ENCODE data around the gene SCP2D1. TPM values are rescaled to one million over a fixed set of nuclear protein-coding genes. Genes with fewer than 3 reads are reported as not detected.

SCP2D1 gene
- total and polyA plus RNA-seq, 9 of the 15 experiments (the other 6 are each of a cell fraction or from before 2014, with no cell fraction given): not detected

DNA sequence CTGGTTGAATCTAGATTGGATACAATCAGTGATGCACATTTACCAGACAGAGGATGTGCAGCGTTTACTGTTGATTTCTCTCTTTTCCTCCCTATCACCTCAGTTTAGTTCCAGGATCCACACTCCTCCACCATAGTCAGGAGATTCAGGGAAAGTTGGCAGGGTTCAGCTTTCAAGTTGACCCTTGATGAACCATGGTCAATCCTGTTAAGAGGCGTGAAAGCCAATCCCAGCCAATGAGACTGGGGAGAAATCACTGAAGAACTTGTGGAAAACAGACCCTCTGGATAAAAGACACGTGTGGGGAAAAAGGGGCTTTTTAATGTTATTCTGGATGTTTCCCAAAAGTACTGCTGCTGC lies 19.2 kb upstream of the SCP2D1 start (continued):
- TF ChIP-seq, protein P1, sequence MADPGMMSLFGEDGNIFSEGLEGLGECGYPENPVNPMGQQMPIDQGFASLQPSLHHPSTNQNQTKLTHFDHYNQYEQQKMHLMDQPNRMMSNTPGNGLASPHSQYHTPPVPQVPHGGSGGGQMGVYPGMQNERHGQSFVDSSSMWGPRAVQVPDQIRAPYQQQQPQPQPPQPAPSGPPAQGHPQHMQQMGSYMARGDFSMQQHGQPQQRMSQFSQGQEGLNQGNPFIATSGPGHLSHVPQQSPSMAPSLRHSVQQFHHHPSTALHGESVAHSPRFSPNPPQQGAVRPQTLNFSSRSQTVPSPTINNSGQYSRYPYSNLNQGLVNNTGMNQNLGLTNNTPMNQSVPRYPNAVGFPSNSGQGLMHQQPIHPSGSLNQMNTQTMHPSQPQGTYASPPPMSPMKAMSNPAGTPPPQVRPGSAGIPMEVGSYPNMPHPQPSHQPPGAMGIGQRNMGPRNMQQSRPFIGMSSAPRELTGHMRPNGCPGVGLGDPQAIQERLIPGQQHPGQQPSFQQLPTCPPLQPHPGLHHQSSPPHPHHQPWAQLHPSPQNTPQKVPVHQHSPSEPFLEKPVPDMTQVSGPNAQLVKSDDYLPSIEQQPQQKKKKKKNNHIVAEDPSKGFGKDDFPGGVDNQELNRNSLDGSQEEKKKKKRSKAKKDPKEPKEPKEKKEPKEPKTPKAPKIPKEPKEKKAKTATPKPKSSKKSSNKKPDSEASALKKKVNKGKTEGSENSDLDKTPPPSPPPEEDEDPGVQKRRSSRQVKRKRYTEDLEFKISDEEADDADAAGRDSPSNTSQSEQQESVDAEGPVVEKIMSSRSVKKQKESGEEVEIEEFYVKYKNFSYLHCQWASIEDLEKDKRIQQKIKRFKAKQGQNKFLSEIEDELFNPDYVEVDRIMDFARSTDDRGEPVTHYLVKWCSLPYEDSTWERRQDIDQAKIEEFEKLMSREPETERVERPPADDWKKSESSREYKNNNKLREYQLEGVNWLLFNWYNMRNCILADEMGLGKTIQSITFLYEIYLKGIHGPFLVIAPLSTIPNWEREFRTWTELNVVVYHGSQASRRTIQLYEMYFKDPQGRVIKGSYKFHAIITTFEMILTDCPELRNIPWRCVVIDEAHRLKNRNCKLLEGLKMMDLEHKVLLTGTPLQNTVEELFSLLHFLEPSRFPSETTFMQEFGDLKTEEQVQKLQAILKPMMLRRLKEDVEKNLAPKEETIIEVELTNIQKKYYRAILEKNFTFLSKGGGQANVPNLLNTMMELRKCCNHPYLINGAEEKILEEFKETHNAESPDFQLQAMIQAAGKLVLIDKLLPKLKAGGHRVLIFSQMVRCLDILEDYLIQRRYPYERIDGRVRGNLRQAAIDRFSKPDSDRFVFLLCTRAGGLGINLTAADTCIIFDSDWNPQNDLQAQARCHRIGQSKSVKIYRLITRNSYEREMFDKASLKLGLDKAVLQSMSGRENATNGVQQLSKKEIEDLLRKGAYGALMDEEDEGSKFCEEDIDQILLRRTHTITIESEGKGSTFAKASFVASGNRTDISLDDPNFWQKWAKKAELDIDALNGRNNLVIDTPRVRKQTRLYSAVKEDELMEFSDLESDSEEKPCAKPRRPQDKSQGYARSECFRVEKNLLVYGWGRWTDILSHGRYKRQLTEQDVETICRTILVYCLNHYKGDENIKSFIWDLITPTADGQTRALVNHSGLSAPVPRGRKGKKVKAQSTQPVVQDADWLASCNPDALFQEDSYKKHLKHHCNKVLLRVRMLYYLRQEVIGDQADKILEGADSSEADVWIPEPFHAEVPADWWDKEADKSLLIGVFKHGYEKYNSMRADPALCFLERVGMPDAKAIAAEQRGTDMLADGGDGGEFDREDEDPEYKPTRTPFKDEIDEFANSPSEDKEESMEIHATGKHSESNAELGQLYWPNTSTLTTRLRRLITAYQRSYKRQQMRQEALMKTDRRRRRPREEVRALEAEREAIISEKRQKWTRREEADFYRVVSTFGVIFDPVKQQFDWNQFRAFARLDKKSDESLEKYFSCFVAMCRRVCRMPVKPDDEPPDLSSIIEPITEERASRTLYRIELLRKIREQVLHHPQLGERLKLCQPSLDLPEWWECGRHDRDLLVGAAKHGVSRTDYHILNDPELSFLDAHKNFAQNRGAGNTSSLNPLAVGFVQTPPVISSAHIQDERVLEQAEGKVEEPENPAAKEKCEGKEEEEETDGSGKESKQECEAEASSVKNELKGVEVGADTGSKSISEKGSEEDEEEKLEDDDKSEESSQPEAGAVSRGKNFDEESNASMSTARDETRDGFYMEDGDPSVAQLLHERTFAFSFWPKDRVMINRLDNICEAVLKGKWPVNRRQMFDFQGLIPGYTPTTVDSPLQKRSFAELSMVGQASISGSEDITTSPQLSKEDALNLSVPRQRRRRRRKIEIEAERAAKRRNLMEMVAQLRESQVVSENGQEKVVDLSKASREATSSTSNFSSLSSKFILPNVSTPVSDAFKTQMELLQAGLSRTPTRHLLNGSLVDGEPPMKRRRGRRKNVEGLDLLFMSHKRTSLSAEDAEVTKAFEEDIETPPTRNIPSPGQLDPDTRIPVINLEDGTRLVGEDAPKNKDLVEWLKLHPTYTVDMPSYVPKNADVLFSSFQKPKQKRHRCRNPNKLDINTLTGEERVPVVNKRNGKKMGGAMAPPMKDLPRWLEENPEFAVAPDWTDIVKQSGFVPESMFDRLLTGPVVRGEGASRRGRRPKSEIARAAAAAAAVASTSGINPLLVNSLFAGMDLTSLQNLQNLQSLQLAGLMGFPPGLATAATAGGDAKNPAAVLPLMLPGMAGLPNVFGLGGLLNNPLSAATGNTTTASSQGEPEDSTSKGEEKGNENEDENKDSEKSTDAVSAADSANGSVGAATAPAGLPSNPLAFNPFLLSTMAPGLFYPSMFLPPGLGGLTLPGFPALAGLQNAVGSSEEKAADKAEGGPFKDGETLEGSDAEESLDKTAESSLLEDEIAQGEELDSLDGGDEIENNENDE (IDR thresholded peaks at IDR 0.05; ENCODE audit: low read depth, low read length): no peak
- TF ChIP-seq SMAD2 (IDR thresholded peaks at IDR 0.05; ENCODE audit: low read depth, low read length) (no peak), CBFA2T3 (IDR thresholded peaks at IDR 0.05) (no peak)

Measured in K562 (cell line).